Sigmoid colon (tissue), 4 donors: Measurements from ENCODE around the gene OCIAD1.

ENCODE experiments used
- CTCF ChIP-seq, 4 experiments: fragments of 450-650 bp in 3 of 4; fragments of 200-600 bp in 1 of 4; IDR thresholded peaks; one replicate each; pipeline ENCODE4 v1.5.1; 2016 to 2019; ENCODE audit warnings: antibody characterized with exemption in 4 of 4, mild to moderate bottlenecking in 3 of 4, moderate library complexity in 2 of 4
- EP300 ChIP-seq, 4 donors: sonication (generic); formaldehyde crosslinking; IDR thresholded peaks; one replicate each; pipeline ENCODE4 v1.6.1; 2017; ENCODE audit warnings: antibody characterized with exemption in 4 of 4

DNA sequence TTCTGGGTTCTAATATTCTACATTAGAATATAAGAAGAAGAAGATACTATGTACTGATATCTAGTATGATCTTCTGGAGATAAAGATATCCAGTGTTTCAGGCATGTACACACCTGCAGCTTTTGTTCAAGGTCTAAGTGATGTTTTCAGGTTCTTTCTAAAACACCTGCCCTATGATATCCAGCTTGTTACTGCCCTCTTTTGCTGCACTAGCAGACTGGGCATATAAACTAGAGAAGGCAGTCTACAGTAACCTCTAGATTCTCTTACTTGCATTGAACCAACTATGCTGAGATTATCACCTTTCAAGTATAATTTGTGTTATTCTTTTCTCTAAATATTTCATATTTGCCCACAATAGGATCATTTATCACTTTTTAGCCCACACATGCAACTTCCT, 48.9 kb upstream of the OCIAD1 start:
- TF ChIP-seq CTCF (IDR thresholded peaks at IDR 0.05) (no peak), EP300 (IDR thresholded peaks at IDR 0.05) (no peak)
